GM19395 (cell line): Measurements from ENCODE around the gene CELF3.
"Not testable (repeated sequence)": the region's sequence is repeated elsewhere in the genome, so short reads cannot be mapped to it uniquely, and the experiment has no call there.

ENCODE experiments used
- ATAC-seq: cut with Tn5 transposase; IDR thresholded peaks from one replicate; pipeline ENCODE4 v1.9.1; 2021; ENCODE audit warnings: mild to moderate bottlenecking, moderate library complexity; ENCODE audit not compliant: unreplicated experiment

Gene CELF3

DNA sequence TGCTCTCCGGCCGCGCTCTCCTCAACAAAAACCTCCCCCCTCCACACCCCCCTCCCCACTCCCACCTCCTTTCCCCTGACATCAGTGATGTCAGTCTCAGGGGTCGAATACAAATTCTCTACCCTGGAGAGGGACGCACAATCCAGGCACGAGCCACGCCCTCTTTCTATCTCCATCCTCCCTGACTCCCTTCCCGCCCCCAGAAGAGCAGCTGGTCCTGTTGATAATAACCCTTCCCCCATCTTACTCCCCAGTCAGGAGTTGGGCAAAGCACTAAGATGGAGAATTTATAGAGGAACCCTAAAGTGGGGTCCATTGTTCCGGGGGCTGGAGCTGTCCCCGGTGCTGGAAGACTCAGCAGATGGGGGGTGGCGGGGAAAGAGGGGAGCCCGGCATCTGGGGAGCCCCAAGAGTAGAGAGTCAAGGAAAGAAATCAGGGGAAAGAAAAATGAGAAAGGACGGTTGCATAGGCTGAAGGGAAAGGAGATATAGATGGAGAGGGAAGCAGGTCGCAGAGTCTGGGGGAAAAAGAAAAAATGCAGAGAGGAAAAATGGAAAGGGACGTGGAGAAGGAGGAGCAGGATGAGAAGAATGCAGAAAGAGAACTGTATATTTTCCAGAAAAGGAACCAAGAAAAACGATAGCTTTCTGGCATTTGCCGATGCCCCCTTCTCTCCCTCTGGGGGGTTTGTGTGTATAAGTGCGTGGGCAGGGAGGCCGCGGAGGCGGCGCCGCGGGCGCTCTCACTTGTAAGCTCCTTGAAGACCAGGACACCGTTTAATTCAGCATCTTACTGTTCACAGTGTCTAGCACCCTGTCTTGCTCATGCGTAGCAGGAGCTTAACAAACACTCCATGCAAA lies at the start of gene CELF3:
CELF3 (minus strand) TSS at position 33 of the 861 bp plus-strand sequence. CDS start 783 bp downstream, outside the sequence.
- no peak for ATAC-seq

DNA sequence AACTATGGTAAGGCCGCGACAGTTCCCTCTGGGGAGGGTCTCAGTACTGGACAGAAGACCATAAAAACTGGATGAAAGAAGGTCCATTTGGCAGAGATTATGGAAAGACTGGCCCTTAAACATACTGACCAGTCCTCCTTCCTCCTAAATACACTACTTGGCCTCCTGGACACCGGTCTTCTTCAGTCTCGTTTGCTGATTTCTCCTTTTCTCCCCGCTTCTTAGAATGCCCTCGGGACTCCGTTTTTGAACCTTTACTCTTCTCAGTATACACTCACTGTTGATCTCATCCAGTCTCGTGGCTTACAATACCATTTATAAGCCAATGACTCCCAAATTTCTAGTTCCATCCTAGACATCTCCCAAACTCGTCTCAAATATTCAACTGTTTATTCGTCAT lies 47.4 kb upstream of the CELF3 start:
- no peak for ATAC-seq

DNA sequence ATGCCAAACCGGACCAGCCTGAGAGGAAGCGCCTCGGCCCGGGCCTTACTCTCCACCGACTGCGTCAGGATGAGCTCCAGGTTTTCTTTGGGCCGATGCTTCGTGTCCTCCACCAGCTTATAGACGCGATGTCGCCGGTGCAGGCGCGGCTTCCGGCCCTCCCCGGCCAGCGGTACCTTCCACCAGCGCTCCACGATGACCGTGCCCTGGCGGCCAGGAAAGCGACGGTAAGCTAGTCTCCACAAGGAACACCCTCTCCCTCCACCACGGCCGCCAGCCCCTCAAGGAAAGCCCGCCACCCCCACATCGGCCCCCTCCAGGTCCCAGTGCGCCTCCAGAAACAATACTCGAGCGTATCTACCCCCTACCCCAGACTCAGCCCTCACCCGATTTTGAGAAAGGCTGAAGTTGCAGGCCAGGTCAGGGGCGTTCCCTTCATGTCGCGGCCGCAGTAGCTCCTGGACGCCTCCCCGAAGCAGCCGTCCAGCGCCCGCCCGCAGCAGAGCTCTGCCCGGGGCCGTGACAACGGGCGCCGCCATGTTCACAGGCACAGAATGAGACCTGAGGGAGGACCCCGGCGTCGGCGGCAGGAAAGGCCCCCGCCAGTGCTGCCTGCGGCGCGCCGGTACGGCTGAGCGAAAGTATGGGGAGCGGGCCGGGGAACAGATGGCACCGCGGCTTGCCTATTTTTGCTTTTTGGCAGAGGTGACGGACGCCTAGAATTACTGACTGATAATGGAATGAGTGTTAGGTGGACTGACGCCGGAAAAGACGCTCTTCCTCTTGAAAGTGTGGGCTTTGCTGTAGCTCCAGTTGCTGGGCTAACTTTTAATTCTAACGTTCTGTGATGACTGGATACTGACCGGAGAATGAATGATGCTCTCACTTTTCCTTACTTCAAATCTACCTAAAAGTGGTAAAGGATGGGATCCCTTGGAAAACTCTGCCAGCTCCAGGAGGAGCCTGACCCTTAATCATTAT lies 46.6 kb upstream of the CELF3 start, which contains the start of gene MRPL9:
MRPL9 (minus strand) TSS at position 556 of the 981 bp plus-strand sequence; CDS start at position 539, 17 bp downstream.
- peak; percentile 95 for ATAC-seq

DNA sequence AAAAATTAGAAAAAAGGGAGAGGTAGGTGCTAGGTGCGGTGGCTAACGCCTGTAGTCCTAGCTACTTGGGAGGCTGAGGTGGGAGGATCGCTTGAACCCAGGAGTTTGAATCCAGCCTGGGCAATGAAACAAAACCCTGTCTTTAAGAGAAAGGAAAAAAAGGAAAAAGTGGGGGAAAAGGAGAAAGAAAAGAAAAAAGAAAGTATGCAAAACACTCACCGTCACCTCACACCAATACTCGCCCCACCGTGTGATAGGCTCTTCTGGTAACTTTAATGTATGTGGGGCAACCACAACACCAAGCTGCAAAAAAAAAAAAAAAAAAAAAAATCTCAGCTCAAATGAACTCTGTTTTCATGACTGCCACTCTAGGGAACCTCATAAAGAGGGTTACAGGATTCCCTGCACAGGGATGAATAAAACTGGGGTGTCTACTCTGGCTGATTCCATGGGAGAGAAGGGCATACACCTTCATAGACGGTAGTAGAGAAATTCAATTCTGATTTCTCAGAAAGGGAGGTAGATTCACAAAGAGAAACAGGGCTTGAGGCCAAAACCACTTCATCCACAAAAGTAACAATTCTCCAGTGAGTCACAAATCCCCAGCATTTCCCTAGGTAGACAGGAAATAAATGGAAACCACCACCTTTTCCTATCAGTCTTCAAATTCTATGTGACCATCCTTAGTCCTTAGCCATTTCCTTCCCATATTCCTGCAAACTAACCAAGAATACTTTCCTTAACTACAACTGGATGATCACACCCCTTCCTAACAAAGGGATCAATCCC lies 44.2 kb upstream of the CELF3 start:
- ATAC-seq = no peak

DNA sequence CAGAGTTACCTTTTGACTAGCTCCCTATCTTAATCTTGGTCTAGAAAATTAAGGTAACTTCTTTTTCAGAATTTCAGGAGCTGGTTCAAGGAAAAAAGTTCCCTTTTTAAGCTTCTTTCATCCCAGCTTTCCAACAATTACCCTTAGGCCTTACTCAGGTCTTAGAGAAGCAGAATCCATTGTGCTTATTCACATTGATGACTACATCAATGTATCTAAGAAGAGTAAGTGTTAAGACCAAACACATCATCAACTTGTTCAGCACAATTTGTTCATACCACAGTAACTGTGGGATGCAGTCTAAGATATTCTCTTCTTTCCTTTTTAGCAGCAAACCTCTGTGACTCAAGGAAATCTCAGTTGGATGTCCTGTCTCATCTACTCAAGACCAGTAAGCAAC lies 42.6 kb upstream of the CELF3 start:
- no peak for ATAC-seq

DNA sequence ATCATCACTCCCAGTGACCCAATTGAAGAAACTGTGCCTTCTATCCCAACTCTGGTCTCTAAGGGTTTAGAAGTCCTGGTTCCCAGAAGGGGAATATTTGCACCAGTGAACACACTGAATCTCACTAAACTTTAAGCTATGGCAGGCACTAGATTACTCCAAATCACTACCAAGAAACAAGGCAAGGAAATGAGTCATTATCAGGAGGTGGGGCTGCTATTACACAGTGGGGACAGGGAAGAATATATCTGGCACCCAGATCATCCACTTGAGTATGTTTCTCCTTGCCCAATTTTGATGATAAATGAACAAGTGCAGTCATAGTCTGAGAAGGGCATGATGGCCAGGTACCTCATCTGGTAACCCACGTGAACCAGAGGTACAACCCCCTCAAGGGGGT lies 39.7 kb upstream of the CELF3 start:
- ATAC-seq = no peak

DNA sequence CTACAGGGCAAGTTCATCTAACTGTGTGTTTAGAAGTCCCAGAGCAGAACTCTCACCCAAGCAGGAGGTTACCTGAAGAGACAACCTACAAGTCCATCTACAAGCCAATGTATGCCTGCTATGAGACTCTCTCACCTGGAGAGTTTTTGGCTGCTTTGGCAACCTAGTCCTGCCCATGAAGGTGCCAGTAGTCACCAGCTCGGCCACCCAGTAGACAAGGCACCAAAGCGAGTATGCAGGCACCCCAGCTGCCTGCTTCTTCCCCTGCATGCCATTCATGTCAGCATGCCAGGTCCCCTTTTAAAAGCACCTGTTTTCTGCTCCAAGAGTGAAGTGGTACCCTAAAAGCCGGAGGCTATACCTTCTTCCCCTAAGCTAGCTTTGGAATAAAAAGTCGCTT lies 24.9 kb upstream of the CELF3 start:
- ATAC-seq = no peak

DNA sequence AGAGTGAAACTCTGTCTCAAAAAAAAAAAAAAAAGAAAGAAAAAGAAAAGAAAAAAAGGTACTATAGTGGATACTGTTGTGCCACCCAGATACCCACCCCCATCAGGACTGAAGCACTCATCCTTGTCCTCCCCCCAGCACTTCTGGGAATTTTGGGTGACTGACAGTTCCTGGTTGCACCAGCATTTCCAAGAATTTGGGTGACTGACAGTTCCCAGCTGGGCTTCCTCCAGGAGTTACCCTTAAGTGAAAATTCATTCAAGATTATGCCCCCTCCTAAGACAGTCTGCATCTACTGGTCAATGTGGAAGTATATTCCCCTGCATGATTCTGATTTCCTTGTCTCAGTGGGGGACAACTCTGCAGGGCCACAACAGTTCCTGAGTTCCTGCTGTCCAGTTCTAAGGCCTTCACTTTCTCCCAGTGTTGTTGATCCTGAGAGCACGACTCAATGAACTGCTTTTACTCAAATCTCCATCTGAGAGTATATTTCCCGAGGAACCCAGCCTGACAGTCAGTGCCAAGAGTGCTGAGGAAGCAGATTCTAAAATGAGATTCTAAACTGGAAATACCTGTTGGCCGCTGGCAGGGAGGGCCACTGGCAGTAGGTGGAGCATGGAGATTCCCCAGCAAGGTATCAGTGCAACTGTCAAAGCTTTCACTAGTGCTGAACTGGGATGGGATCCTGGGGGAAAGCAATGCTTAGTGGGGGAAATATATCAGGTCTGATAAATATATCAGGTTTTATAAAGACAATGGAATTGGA lies 23.2 kb upstream of the CELF3 start:
- no peak for ATAC-seq

DNA sequence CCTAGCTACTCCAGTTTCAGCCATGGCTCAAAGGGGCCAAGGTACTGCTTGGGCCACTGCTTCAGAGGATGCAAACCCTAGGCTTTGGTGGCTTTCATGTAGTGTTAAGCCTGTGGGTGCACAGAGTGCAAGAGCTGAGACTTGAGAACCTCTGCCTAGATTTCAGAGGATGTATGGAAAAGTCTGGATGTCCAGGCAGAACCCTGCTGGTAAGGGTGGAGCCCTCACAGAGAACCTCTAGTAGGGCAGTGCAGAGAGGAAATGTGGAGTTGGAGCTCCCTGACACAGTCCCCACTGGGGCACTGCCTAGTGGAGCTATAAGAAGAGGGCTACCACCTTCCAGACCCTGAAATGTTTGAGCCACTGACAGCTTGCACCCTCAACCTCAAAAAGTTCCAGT lies 20.9 kb upstream of the CELF3 start:
- no peak for ATAC-seq

DNA sequence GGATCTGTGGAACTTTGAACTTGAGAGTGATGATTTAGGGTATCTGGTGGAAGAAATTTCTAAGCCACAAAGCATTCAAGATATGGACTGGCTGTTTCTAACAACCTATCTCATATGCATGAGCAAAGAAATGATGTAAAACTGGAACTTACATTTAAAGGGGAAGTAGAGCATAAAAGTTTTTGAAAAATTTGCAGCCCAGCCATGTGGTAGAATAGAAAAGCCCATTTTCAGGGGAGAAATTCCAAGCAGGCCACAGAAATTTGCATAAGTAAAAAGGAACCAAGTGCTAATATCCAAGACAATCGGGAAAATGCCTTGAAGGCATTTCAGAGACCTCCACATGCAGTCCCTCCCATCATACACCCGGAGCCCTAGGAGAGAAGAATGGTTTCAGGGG lies 20.4 kb upstream of the CELF3 start:
- no peak for ATAC-seq

DNA sequence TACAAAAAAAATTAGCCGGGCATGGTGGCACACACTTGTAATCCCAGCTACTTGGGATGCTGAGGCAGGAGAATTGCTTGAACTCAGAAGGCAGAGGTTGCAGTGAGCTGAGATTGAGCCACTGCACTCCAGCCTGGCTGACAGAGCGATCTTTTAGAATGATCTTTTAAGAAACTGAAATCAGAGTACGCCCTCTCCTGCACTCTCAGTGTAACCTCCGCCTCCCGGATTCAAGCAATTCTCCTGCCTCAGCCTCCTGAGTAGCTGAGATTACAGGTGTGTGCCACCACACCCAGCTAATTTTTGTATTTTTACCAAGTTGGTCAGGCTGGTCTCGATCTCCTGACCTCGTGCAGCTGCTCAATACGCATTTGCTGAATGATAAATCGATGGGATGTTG lies 17.4 kb upstream of the CELF3 start:
- not testable (repeated sequence) for ATAC-seq

DNA sequence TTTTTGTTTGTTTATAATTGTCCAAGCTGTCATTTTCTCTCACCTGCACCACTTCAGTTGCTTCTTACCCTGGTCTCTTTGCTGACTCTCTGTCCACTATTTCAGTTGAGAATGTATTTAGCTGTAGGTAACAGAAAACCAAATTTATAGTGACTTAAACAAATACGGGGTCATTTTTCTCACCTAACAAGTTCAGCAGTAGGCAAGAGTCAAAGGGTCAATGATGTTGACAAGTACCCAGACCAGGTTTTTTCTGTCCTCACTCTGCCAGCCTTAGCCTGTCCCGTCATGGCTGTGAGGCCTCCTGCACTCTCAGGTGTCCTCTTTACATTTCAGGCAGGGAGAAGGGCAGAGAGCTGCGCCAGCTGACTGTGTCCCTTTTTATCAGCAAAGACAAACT lies 16.5 kb upstream of the CELF3 start:
- ATAC-seq = no peak

DNA sequence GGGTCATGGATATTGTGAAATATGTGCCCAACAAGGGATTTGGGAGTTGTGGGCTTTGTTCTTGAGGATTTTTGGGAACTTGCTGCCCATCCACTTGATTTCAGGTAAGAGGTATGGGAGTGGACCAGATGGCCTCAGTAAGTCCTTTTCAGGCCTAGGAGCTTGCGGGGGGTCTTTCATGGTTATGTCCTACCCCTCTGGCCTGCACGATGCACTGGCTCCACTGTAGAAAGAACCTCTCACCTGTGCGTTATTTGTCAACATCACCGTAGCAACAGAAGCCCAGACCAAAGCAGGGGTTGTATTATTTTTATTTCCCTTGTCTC lies 13.3 kb upstream of the CELF3 start:
- no peak for ATAC-seq

DNA sequence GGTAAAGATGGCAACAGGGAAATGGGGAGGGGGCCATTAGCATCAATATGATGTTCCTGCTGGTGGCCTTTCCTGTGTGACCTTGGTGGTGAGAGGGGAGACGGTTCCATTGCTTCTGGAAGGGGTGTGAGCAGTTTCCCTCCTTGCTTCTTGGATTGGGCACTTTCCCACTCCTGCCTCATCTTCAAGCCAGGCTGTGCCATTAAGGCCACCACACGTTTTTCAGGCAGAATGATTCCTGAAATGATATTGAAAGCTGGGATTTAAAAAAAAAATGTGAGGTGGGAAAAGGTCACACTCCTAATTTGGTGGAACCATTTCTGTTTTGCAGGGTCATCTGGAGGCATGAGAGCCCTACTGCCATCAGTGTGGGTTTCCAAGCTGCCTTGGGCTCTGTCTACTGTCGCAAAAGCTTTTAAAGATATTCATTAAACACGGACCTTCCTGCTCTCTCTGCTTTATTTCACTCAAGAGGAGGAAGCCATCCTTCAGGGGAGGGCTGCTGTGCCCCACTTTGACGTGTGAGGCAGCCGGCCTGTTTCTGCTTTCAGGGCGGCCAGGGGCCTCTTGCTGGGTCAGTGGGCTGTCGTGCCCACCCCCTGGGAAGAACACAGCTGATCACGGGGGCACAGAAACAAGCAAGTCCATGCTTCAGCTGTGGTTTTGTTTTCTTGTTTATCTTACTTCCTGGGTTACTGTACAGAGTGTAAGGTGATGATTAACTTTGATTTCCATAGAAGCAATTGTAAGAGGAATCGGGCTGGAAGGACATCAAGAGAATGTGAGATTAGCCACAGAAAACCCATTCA lies 12.8 kb upstream of the CELF3 start:
- no peak for ATAC-seq

DNA sequence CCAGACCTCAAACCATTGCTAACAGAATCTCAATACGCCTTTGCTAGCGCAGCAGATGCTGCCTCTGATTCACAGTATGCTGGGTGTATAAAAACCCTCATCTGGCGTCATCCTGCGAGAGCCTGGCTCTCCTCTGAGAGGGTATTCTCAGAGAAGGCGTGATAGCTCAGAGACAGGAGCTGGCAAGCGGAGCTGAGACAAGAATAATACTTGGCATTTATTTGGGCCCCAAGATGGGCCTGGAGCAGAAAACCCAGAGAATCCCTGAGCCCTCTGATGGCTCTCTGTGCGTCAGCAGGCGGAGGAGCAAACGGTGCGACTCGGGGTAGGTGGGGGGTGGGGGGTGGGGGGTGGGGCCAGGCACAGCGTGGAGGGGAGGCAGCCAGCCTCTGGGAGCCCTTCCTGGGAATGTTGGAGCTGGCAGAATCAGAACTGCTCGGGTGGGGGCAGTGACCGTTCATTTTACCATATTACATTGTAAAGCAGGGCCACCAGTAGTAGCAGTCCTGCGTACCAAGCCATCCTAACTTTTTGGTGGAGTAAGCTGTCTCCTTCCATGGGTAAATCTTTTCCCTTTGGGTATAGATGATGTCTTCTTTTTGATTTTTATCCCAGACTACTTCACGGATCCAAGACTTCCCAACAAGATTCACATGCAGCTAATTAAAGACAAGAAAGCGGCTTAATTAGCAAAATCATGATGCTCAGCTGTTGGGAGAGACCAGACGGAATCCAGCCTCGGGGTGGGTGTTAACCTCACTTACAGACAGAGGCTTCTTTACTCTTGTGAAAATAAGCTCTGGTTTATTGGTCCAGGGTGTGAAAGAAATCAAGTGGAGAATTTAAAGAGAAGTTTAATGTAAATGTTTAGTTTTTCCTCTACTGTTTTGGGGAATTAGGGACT lies 11.8 kb upstream of the CELF3 start:
- ATAC-seq = no peak

DNA sequence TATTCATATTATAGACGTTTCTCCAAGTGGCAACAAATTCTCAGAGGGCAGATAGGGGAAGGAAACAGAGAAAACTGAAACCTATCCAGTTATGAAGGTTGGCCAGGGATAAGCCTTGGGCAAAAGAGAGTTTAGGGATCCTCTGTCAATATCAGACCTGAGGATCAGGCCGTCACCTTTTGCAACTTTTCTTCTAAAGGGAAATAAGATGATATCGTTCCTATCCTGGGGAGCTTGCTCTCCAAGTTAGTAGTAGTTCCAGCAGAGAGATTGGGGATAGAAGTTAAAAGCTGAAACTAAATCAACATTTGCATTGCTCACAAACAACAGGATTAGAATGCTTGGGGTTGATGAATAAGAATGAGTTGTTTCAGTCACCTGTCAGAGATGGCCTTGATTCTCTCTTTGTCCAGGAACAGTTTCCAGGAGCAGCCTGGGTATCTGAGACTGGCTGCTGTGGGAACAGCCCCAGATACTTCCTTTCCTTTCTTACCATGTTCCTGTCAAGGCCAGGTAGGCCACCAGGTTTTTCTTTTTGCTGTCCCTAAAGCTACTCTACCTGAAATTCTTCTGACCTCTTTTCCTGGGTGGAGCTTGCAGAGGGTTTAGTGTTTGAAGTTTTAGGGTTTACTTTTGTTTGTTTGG lies 7.2 kb upstream of the CELF3 start:
- ATAC-seq = no peak

DNA sequence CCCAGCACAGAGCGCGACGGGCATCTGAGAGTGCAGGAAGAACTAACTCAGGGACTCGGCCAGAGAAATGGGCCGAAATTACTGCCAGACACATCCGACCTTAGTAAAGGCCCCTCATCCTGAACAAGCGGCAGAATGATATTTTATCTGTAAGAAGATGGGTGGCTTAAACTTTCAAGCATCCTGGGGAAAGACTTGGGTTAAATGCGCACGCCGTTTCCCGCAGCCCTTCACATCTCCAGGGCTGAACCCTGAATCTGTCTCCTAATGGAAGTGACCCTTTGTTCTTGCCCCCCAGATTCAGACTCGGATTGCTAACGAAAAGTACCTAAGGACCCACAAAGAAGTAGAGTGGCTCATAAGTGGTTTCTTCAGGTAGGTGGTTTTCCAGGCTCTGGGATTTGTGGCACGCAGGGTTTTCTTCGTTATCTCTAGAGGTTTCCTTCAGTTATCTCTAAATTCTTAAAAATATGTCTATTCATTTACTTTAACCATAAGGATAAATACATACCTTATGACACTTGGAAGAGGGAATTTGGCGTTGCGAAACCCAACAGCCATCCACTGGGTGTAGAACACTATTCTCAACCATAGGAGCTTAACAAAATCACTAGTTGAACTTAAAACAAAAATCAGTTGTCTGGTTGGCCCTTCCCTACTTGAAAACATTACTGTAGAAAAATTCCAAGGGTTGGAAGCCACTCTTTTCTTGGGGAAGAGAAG lies 5.3 kb upstream of the CELF3 start:
- no peak for ATAC-seq
